Measurements from ENCODE around the gene CCT3. TPM values are rescaled to one million over a fixed set of nuclear protein-coding genes. Genes with fewer than 3 reads are reported as not detected.

CCT3 gene
- total RNA-seq, 4 donors from 2014 or later = 113 to 175 (median 137) TPM

DNA sequence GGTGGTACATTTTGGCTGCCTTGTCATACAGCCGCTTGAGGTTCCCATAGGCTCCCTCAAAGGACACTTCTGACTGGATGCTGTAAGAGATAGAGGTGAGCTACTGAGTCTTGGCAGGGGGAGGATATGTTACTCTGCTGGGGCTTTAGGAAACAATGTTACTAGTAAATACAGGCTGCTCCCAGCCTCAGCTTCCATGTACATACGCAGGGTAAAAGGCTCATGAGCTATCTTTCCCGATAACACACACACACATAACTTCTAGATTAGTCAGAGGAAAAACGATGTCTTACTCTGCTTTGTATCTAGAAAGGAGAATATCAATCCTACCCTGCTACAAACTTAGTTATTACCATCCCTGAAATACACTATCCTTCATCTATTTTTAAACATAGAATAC, 69.8 kb downstream of the CCT3 start:
- H3K4me3 ChIP-seq = no peak overlapping the region
- TF ChIP-seq, protein P1, sequence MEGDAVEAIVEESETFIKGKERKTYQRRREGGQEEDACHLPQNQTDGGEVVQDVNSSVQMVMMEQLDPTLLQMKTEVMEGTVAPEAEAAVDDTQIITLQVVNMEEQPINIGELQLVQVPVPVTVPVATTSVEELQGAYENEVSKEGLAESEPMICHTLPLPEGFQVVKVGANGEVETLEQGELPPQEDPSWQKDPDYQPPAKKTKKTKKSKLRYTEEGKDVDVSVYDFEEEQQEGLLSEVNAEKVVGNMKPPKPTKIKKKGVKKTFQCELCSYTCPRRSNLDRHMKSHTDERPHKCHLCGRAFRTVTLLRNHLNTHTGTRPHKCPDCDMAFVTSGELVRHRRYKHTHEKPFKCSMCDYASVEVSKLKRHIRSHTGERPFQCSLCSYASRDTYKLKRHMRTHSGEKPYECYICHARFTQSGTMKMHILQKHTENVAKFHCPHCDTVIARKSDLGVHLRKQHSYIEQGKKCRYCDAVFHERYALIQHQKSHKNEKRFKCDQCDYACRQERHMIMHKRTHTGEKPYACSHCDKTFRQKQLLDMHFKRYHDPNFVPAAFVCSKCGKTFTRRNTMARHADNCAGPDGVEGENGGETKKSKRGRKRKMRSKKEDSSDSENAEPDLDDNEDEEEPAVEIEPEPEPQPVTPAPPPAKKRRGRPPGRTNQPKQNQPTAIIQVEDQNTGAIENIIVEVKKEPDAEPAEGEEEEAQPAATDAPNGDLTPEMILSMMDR (IDR thresholded peaks at IDR 0.05) = no peak
- TF ChIP-seq EP300 (IDR thresholded peaks at IDR 0.05) (no peak), POLR2A (IDR thresholded peaks at IDR 0.05) (no peak)
- H3K4me1 ChIP-seq = no peaks in the 10 kb centered on the region
- H3K9me3 ChIP-seq = no peaks in the 10 kb centered on the region
- no peak overlapping the region for H3K27ac ChIP-seq
- DNase-seq (ENCODE audit: low spot score in 2 of 2) = no peak
- H3K36me3 ChIP-seq = peaks cover 6 to 100% (median 43%) of the 10 kb centered on the region in 3 donors
- 86 to 92% methylated on average over 4 of the region's 4 CpGs for WGBS, 2 donors
- no peaks in the 10 kb centered on the region for H3K27me3 ChIP-seq

DNA sequence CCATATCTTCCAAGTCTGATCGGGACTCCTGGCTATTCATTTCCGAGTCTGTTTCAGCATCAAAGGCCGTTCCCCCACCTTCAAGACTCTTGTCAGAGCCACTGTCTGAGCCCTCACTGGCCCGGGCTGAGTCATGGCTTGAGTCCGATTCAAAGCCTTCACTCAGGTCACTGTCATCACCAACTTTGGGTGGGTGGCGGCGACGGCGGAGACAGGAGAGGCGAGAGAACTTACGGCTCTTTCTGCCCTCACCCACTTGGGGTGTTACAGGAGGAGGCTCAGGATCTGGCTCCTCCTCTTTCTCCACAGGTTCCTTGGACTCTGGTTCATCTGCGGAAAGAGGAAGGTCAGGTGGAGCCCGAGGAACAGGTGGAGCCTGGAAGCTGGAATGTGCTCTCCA, 72.0 kb downstream of the CCT3 start:
- Histone ChIP-seq H3K4me3 (no peak overlapping the region), H3K27me3 (no peaks in the 10 kb centered on the region), H3K36me3 (peaks cover 4 to 100% (median 34%) of the 10 kb centered on the region in 3 donors), H3K27ac (no peak overlapping the region), H3K9me3 (no peaks in the 10 kb centered on the region), H3K4me1 (peaks cover 0 to 8% (median 0%) of the 10 kb centered on the region in 4 donors)
- no peak for TF ChIP-seq POLR2A (IDR thresholded peaks at IDR 0.05)
- TF ChIP-seq, protein P1 (IDR thresholded peaks at IDR 0.05) = no peak
- TF ChIP-seq EP300 (IDR thresholded peaks at IDR 0.05) = no peak
- no peak for DNase-seq (ENCODE audit: low spot score in 2 of 2)
- WGBS, 2 donors = 89% methylated on average over 13 of the region's 13 CpGs

DNA sequence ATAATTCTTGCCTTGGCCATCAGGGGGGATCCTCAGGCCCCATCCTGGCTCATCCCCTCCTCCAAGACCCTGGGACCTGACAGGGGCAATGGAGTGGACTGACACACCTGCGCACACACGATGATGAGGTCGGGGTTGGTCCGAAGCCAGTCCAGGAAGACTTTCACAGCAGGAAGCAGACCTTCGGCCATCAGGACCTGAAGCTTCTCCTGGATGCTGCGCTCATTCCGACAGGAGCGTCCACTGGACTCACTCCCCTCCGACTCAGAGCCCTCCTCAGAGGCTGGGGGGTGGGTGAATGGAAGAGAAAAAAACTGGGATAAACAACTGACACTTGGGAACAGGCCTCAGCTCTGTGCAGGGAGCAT, 74.8 kb downstream of the CCT3 start:
- H3K36me3 ChIP-seq = peaks cover 10 to 100% (median 53%) of the 10 kb centered on the region in 3 donors
- H3K9me3 ChIP-seq = no peaks in the 10 kb centered on the region
- TF ChIP-seq POLR2A (IDR thresholded peaks at IDR 0.05) (no peak), EP300 (IDR thresholded peaks at IDR 0.05) (no peak)
- TF ChIP-seq, protein P1 (IDR thresholded peaks at IDR 0.05) = no peak
- no peak for DNase-seq (ENCODE audit: low spot score in 2 of 2)
- H3K27me3 ChIP-seq = no peaks in the 10 kb centered on the region
- H3K4me1 ChIP-seq = peaks cover 0 to 15% (median 0%) of the 10 kb centered on the region in 4 donors
- H3K4me3 ChIP-seq = no peak overlapping the region
- H3K27ac ChIP-seq = no peak overlapping the region
- 93 to 94% methylated on average over 9 of the region's 9 CpGs for WGBS, 2 donors

DNA sequence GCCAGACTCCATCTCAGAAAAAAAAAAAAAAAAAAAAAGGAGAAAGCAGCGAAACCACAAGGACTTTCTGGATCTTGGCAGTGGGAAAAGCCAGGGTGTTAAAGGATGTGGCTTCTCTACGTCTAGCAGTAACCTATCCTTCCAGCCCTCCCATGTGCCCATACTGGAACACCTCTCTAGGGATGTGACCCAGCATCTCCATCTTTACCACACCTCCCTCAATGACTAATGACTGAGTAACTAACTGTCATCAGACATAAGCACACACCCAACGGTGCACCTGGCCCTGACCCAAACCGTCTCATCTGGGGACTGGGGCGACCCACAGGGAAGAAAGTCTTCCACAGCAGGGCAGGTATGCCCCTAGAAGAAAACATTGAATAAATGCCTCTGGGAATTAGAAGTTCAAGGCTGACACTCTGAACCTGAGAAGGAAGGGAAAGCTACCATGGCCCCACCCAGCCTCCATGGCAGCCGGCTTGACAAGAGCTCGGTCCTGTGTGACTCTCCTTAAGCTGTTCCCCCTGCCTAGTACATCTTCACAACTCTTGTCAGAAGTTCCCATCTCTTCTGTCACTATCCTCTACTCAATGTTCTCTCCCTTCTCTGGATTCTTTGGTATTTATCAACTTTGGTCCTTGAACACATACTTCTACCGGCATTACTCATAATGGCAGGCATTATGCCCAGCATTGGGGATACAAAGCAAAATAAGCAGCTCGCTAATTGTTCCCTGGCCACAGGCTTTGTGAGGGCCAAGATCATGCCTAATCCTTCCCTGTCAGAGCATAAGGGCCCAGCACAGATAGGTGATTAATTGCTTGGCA, 75.4 kb downstream of the CCT3 start:
- Histone ChIP-seq H3K4me3 (no peak overlapping the region), H3K9me3 (no peaks in the 10 kb centered on the region), H3K27me3 (no peaks in the 10 kb centered on the region), H3K36me3 (peaks cover 10 to 100% (median 57%) of the 10 kb centered on the region in 3 donors), H3K27ac (no peak overlapping the region), H3K4me1 (peaks cover 0 to 15% (median 0%) of the 10 kb centered on the region in 4 donors)
- DNase-seq (ENCODE audit: low spot score in 2 of 2) = no peak
- 78 to 80% methylated on average over 9 of the region's 9 CpGs for WGBS, 2 donors
- TF ChIP-seq, protein P1 (IDR thresholded peaks at IDR 0.05) = no peak
- TF ChIP-seq POLR2A (IDR thresholded peaks at IDR 0.05) (no peak), EP300 (IDR thresholded peaks at IDR 0.05) (no peak)

- Histone ChIP-seq H3K27me3 (no peaks in the 10 kb centered on the region), H3K27ac (peak overlapping the region in 2 of 4 donors; percentile 43 to 56), H3K4me1 (peaks cover 0 to 15% (median 0%) of the 10 kb centered on the region in 4 donors), H3K4me3 (no peak overlapping the region), H3K9me3 (no peaks in the 10 kb centered on the region), H3K36me3 (peaks cover 10 to 100% (median 40%) of the 10 kb centered on the region in 3 donors)
- WGBS, 2 donors = 62 to 69% methylated on average over 2 of the region's 2 CpGs
- TF ChIP-seq POLR2A (IDR thresholded peaks at IDR 0.05) (no peak), EP300 (IDR thresholded peaks at IDR 0.05) (no peak)
- TF ChIP-seq, protein P1 (IDR thresholded peaks at IDR 0.05) = no peak
- no peak for DNase-seq (ENCODE audit: low spot score in 2 of 2)
Measured at GRCh38 chr1:156260896-156261295, 77.2 kb downstream of the CCT3 start.

Measured in tibial nerve (tissue), 4 donors.